GM10266 (cell line): ENCODE data around the gene KMT2B.
A peak's percentile ranks its signal among the peaks of the same experiment; 100 is the strongest.

Experiments
- DNase-seq: peaks from one replicate; pipeline ENCODE4 v3.0.0; 2012; ENCODE audit errors: extremely low spot score
- TF ChIP-seq, protein P1 (sequence below): IDR thresholded peaks from 2 replicates; pipeline ENCODE4 v1.5.1; 2012; ENCODE audit warnings: mild to moderate bottlenecking, low read depth; ENCODE audit not compliant: control insufficient read depth, insufficient read depth; ENCODE audit errors: missing control alignments

KMT2B gene

DNA sequence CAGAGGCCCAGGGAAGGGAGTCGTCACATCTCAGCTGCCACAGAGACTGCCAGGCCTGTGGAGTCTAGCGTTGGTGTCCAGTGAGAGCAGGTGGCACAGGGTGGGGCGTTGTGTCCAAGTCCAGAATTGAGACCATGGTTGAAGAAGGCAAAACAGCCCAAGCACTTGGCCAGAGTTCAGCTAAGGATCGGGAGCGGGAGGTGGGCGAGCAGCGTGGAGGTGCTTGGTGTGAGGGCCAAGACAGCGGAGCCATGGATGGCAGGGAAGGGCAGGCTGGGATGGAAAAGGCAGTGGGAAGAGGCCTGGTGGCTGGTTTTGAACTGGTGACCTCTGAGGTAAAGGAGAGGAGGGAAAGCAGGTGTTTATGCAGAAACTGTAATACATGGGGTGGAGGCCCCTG is 16.5 kb downstream of the KMT2B start:
- TF ChIP-seq, protein P1, sequence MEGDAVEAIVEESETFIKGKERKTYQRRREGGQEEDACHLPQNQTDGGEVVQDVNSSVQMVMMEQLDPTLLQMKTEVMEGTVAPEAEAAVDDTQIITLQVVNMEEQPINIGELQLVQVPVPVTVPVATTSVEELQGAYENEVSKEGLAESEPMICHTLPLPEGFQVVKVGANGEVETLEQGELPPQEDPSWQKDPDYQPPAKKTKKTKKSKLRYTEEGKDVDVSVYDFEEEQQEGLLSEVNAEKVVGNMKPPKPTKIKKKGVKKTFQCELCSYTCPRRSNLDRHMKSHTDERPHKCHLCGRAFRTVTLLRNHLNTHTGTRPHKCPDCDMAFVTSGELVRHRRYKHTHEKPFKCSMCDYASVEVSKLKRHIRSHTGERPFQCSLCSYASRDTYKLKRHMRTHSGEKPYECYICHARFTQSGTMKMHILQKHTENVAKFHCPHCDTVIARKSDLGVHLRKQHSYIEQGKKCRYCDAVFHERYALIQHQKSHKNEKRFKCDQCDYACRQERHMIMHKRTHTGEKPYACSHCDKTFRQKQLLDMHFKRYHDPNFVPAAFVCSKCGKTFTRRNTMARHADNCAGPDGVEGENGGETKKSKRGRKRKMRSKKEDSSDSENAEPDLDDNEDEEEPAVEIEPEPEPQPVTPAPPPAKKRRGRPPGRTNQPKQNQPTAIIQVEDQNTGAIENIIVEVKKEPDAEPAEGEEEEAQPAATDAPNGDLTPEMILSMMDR: no peak
- no peak for DNase-seq

GRCh38 chr19:35734889-35735288 is 17.1 kb downstream of the KMT2B start:
- TF ChIP-seq, protein P1: no peak
- DNase-seq: no peak

DNA sequence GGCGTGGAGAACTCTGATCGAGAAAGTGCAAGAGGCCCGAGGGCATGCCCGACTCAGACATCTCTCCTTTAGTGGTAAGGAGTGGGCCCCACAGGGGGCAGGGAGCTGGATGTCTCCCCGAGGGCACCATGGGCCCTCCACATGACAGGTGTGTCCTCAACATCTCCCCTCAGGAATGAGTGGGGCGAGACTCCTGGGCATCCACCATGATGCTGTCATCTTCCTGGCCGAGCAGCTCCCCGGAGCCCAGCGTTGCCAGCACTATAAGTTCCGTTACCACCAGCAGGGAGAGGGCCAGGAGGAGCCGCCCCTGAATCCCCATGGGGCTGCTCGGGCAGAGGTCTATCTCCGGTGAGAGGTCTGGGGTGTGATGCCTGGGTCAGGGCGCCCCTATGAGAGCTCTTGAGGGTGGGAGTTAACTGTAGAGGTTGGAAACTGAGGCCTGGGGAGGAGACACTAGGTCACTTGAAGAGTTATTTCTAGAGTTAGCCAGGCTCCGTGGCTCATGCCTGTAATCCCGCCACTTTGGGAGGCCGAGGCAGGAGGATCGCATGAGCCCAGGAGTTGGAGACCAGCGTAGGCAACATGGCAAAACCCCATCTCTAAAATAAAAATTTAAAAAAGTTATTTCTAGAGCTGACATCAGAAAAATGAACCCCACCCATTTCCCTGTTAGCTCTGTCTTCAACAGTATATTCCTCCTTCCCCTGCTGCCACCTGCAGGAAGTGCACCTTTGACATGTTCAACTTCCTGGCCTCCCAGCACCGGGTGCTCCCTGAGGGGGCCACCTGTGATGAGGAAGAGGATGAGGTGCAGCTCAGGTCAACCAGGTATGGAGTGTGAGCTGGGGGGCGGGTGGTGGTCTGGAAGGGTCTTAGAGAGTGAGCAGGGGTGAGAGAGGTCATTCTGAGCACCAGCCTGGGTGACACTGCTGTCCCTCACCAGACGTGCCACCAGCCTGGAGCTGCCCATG is 19.4 kb downstream of the KMT2B start:
- no peak for DNase-seq

GRCh38 chr19:35738021-35738886 is 20.5 kb downstream of the KMT2B start:
- TF ChIP-seq, protein P1: no peak
- DNase-seq: no peak

More for the DNA sequence above, 19.4 kb downstream of the KMT2B start:
- TF ChIP-seq, protein P1: peak; percentile 29

- no peak for DNase-seq
- TF ChIP-seq, protein P1: no peak
These were observed 21.1 kb downstream of the KMT2B start for GRCh38 chr19:35738887-35739229.

DNA sequence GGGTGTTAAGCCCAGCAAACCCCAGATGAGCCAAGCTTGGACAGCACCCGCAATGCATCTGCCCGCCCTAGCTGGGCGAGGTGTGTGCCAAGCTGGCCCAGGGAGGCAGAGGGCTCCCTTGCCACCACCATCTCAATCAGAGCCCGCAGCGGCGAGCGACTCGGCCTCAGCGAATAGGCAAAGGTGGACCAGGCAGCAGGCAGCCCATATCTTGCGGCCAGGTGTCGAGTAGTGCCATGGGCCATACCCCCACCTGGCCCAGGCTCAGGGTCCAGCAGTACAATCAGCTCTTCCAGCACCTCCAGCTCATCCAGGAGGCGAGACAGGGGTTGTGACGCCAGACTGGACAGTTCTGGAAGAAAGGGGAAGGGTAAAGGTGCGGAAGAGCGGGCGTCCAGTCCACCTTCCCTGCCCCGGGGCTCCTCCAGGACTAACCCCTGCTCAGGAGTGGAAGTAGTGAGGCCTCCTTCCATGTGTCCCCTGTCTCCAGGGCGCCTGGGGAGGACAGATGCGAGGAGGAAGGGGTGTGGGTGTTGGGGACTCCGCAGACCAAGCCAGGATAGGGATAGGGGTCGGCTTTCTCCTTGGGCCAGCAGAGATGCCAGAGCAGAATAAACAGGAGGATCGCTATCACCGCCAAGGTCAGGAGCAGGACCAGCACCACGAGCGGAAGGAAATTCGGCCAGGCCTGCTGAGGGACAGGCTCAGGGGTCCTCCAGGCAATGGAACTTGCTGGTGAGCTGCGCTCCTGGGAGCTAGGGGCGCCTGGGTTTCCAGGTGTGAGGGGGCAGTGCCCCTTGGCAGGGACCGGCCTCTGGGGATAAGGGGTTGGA is 21.7 kb downstream of the KMT2B start:
- TF ChIP-seq, protein P1: no peak
- no peak for DNase-seq
